GM21360 (cell line): ENCODE data around the gene CCNQ.

Source experiments
- ATAC-seq: cut with Tn5 transposase; IDR thresholded peaks from one replicate; pipeline ENCODE4 v1.9.1; 2021; ENCODE audit warnings: mild to moderate bottlenecking, moderate library complexity; ENCODE audit not compliant: unreplicated experiment

The CCNQ gene

DNA sequence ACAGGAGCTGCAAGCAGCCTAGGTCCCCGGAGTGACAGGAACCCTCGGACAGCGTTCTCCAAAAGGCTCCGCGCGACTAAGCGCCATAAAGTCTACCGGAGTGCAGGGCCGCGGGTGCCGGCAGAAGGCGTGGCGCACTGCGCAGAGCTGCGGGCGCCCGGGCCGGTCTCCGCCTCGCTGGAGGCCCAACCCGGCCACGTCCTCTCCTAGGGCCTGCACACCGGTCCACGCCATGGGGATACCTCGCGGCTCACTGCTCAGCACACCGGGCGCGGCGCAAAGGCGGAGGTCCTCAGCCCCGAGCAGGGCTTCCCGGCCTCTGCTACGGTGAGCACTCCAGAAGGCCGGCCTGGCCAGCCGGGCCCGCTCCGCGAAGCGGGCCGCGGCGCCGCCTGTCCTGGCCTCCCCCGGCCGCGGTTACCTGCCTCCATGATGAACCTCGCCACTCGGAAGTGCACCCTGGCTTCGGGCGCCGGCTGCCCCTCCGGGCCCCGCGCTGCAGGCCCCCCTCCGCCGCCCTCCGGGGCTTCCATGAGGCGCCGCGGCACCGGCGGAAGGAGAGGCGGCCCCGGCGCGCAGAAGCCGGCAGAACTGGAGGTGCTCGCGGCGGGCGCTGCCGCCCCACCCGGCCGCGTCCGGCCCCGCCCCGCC, at the start of gene CCNQ:
CCNQ (minus strand) TSS at position 599 of the 651 bp plus-strand sequence; CDS start at position 533, 66 bp downstream.
- peak; percentile 47 for ATAC-seq

DNA sequence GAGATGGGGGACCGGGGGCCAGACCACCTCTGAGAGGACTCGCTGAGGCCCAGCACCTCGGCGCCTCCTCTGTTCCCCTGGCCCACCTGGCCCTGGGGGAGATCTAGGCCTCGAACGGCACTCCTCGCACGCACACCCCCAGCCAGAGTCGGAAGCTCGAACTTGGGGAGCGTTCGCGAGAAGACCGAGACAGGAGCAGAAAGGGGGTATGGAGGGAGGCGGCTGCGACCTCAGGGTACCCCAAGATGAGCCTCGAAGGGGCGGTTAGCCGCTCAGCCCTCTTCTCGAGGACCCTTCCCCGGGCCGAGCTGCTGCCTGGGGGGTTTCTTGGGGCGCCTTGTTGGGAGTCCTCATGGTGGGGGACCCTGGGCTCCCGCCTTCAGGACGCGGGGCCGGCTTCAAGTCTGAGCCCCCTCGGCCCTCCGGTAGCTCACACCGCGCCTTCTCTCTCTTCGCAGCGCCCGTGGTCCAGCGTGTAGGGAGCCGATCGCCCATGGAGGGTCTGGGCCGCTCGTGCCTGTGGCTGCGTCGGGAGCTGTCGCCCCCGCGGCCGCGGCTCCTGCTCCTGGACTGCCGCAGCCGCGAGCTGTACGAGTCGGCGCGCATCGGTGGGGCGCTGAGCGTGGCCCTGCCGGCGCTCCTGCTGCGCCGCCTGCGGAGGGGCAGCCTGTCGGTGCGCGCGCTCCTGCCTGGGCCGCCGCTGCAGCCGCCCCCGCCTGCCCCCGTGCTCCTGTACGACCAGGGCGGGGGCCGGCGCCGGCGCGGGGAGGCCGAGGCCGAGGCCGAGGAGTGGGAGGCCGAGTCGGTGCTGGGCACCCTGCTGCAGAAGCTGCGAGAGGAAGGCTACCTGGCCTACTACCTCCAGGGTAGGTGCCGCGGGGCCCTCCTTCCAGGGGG, 48.8 kb upstream of the CCNQ start:
- no peak for ATAC-seq

GRCh38 chrX:153646620-153647373, 47.9 kb upstream of the CCNQ start, which contains the start of gene DUSP9:
Gene DUSP9 (plus strand): TSS chrX:153647203. CDS start chrX:153647954, 751 bp downstream.
- no peak for ATAC-seq

- no peak for ATAC-seq
Measured at GRCh38 chrX:153645921-153646488, 47.1 kb upstream of the CCNQ start.

GRCh38 chrX:153645151-153645550, 46.2 kb upstream of the CCNQ start:
- no peak for ATAC-seq

DNA sequence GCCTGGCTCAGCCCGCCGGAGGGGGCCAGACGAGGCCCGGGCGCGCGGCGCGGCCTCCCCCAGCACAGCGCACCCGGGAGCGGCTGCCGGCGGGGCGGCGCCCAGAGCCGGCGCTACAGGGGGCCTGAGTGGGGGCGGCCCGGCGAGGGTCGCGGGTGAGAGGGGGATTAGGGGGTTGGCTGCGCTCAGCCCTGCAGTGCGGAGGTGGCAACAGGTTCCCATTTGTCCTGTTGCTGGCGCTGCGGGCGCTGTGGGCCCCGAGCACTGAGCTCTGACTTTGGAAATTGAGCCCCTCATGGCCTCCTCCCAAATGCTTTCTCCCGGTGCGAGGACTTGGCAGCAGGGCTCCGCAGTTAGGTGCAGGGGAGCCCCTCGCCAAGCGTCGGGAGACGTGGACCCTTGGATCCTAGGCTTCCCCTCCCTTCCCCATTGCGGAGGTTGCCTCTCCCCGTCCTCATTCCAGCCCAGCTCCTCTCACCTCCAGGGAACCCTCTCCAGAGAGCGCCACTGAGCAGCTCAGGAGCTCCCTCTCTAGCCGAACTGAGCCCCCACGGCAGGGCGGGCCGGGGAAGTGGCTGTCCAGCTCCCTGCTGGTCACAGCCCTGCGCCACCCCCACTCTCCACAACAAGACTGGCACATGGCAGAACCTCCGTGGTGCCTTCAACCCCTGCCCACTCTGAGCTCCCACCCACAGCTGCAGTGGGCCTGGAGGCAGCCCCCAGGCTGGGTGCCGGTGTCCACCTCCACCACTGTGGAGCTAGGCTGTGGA, 45.6 kb upstream of the CCNQ start:
- ATAC-seq: no peak

DNA sequence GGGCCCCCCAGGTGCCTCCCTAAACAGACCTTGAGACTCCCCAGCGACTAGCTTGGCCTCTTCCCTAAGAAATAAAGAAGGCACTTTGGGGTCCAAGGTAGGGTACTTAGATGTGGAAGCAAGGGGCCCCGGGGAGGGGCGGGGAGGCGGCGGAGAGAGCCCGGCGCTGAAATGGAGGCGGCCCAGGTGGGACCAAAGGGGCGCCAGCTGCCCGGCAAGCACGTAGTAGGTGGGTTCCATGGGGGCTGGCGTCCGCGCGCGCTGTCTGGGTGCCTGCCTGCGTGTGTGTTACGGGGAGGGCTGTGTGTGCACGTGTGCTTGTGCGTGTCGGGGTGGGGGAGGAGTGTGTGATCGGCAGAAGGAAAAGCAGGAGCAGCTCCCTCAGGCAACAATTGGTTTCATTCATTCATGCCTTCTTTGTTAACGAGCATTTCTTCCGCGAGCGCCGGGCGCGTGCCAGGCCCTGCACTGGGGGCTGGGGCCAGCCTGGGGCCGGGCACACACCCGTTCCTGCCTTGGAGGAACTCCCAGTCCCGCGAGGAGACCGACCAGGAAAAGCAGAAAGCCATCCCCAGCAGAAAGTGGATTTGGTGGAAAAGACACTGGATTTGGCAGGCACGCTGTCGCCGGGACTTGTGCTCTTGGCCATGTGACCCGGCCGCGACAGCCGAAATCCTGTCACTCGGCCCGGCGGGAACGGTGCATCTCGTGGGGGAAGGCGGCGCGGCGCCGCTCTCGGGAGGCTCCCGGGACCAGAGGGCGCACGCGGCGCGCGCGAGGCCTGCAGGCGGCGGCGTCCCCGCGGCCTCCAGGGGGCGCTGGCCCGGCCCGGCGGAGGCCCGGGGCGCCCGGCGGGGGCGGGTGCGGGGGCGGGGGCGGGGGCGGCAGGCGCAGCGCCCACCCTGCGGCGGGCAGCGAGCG, 44.8 kb upstream of the CCNQ start:
- no peak for ATAC-seq

DNA sequence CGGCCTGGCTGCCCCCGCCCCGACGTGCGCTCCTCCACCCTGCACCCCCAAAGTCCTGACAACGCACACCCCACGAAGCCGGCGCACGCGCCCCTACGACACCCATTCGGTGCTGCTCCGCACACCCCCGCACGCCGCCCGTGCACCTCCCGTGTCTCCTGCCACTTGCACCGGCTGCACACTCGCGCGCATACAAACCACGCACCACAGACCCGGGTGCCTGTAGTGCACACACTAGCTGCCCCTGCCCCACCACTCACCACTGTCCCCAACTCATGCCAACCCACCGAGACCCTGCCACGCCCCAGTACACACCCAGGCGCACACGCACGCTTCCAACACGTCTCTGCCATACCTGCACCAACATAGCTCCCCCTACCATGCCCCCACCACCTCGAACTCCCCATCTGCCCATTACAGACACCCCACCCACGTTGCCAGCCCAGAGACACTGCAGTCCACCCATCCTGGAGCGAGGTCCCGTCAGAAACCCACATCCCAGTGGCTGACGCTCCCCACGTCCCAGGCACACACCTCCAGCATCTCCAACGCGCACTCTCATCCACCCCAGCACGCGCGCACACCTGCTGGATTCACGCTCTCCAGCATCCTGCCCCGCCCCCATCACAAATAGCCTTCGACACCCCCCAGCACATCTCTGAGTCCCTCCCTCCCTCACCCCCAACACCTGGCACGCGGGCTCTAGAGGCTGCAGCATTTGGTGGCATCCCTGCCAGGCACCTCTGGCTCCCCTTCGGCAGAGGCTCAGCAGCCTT, 43.9 kb upstream of the CCNQ start:
- no peak for ATAC-seq

GRCh38 chrX:153642051-153642654, 43.2 kb upstream of the CCNQ start:
- no peak for ATAC-seq

- no peak for ATAC-seq
Measured at GRCh38 chrX:153641627-153642026, 42.7 kb upstream of the CCNQ start.

- no peak for ATAC-seq
Measured at GRCh38 chrX:153640736-153641575, 42.0 kb upstream of the CCNQ start.

DNA sequence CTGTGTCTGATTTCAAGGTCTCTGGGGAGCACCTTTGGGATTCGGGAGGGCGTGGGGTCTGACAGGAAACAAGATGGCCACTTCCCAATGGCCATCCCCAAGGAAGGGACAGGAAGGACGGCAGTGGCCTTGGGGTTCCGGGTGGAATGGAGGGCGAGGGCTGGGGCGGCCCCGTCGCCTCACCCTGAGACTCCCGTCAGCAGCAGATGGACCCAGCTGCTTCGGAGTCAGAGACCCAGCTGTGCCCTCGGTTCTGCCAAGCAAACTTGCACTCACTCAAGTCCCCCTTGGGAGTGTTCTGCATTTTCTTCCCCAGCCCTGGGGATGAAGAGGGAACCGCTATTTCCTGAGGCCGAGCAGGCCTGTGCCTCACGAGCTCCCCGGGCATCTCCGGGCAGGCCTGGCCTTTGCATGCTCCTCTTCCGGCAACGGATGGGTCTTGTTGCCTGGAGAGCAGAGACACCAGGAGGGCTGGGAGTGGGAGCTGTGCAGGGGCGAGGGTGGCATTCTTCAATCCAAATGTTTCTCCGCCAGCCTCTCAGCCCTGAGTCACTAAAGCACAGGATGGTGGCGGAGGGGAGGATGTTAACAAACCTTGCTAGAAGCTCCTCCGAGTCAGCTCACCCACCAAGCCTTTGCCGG, 41.2 kb upstream of the CCNQ start:
- no peak for ATAC-seq

- ATAC-seq: no peak
Measured at GRCh38 chrX:153639177-153640044, 40.5 kb upstream of the CCNQ start.

DNA sequence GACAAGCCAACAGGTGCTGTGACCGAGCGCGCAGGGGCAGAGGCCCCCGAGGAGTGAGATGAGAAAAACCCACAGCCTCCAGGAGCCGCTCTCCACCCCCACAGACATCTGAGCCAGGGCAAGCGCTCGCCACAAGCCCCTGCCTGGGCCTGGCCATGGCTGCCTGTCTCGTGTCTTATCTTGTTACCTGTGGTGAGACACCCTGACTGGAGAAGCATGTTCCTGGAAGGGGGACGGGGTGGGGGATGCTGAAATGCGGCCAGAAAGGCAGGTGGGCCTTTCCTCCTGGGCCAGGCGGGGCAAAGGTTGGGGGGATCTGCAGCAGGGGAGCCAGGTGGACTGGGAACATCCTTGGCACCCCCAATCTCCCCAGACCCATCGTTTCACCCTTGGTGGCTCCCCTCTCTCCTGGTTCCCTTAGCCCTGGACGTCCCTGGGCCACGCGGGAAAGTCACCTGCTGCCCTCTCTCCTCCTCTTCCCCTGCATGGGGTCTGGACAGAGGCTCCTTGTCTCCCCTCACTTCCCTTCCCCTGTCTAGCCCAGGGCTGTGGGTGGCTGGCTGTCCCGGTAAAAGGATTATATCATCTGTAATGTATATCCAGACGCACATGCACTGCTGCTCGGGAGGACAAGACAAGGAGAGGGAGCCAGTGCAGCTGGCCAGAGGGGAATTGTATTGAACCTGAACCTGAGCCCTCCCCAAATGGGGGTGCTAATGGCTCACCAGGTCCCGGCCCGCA, 39.7 kb upstream of the CCNQ start:
- ATAC-seq: no peak

DNA sequence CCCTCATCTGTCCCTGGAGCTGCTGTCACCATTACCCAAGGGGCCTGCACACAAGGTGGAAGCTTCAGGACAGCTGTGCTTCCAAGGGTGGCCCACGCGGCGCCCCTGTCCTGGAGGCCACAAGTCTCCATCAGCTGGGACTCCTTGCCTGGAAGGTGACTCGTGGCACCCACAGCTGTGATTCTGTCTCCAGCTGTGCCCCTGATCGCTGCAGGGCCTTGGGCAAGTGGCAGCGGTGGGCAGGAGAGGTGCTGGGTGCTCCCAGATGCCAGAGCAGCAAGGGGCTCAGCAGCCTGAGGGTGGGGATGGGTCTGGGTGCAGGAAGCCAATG, 39.1 kb upstream of the CCNQ start:
- no peak for ATAC-seq
